ENCODE measurements around the gene POLR2E. TPM values are rescaled to one million over a fixed set of nuclear protein-coding genes. Genes with fewer than 3 reads are reported as not detected.
"Not testable (repeated sequence)": the region's sequence is repeated elsewhere in the genome, so short reads cannot be mapped to it uniquely, and the experiment has no call there.

POLR2E gene
- total RNA-seq, 1 experiment from 2014 or later, result 355 TPM

GRCh38 chr19:1128106-1128505, 32.9 kb upstream of the POLR2E start:
- in situ Hi-C loops (cut with HindIII; ENCODE audit: low sequenced_read_pairs), result no loop called here
- no peak for DNase-seq (ENCODE audit: low spot score)

- DNase-seq (ENCODE audit: low spot score), result no peak
- in situ Hi-C loops (cut with HindIII; ENCODE audit: low sequenced_read_pairs), result no loop called here
These were observed 32.0 kb upstream of the POLR2E start for GRCh38 chr19:1126984-1127760.

DNA sequence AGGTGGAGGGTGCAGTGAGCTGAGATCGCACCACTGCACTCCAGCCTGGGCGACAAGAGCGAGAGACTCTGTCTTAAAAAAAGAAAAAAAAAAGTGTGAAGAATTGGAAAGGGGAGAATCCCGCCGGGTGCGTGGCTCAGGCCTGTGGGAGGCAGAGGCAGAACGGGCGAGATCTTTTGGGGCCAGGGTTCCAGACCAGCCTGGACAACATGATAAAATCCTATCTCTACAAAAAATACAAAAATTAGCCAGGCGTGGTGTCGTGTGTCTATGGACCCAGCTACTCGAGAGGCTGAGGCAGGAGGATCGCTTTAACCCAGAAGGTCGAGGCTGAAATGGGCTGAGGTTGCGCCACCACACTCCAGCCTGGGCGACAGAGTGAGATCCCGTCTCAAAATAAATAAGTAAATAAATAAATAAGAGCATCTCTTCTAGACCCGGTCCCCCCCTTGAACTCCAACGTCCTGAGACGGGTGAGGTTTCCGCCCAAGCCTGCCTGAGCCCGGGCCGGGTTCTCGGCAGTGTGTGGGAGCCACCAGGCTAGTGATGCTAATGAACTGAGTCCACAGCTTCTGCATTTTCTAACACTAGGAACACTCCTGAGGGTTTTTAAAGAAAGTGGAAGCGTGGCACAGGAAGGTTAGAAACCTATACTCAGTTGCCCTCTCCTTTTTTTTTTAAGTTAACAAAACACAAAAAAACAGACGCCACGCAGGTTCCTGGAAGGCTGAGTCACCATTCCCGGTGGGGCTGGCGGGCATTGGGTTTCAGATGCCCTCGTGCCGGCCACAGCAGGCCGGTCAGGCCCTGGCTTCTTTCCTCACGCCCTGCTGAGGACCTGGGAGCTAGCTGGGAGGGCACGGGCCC, 30.7 kb upstream of the POLR2E start:
- in situ Hi-C loops (cut with HindIII; ENCODE audit: low sequenced_read_pairs), result no loop called here
- DNase-seq (ENCODE audit: low spot score), result no peak

DNA sequence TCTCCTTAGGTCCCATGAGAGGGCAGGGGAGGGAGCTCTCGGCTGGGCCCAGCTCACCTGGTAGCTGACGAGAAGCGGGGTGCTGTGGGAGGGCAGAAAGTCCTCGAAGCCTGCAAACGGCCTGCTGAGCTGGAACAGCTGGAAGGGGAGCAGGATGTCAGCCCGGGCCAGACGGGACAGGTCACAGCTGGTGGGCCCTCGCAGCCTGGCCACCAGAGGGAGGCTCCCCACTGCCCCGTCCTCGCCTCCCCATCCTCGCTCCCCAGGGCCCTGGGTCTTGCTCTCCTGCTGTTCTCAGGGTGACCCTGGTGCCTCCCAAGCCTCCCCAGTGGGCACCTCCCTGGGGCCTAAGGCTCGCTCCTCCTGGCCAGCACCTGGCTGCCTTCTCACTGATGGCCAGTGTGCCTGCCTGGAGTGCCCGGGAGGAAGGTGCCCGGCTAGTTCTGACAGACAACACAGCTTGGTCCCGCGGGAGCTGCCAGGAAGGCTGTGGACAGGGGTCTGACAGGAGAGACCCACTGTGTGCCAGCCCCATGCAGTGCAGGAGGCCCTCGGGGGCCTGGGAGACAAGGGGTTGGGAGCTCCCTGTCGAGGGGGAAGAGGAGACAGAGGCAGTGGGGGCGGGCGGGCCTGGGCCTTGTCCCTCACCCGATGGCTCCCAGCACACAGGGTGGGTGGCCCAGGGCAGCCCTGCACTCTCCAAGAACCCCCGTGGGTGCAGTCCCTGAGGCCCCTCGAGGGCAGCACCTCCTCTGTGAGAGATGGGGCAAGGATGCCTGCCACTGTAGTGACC, 28.9 kb upstream of the POLR2E start:
- in situ Hi-C loops (cut with HindIII; ENCODE audit: low sequenced_read_pairs), result no loop called here
- DNase-seq (ENCODE audit: low spot score), result no peak

DNA sequence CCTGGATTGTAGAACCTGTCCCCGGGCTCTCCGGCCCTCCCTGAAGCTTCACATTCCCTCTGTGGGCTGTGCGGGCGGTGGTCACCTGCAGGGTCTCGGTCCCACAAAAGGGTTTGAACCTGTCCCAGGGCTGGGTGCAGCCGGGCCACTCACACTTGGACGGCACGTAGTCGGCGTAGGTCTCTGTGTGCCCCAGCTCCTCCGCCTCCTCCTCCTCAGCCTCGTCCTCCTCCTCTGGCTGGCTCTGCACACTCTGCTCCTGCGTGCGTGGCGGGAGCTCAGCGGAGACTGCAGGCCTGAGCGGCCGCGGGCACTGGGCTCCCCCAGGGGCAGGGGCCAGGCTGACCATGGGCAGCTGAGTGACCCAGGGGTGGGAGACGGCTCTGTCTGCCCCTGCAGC, 28.2 kb upstream of the POLR2E start:
- in situ Hi-C loops (cut with HindIII; ENCODE audit: low sequenced_read_pairs), result no loop called here
- DNase-seq (ENCODE audit: low spot score), result no peak

GRCh38 chr19:1122972-1123363, 27.8 kb upstream of the POLR2E start:
- in situ Hi-C loops (cut with HindIII; ENCODE audit: low sequenced_read_pairs), result no loop called here
- DNase-seq (ENCODE audit: low spot score), result no peak

GRCh38 chr19:1122021-1122971, 27.1 kb upstream of the POLR2E start:
- DNase-seq (ENCODE audit: low spot score), result no peak
- in situ Hi-C loops (cut with HindIII; ENCODE audit: low sequenced_read_pairs), result no loop called here

DNA sequence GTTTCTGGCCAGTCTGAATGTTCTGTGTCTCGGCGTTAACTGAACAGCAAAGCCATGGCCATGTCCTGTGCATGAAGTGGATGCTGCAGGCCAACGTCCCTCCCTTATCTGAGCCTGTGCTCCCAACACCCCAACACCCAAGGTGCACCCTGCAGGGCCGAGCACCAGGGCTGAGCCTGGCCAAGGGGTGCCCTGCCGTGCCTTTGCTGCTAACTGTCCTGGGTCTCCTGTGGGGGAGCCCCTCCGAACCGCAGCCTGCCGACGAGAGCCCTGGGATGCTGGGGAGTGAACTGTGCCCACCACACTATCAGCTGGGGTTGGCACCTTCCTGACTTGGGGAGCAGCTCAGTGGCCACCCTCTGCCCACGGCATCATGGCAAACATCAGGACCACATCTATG, 26.2 kb upstream of the POLR2E start:
- in situ Hi-C loops (cut with HindIII; ENCODE audit: low sequenced_read_pairs), result no loop called here
- no peak for DNase-seq (ENCODE audit: low spot score)

- no peak for DNase-seq (ENCODE audit: low spot score)
- in situ Hi-C loops (cut with HindIII; ENCODE audit: low sequenced_read_pairs), result no loop called here
These were observed 24.5 kb upstream of the POLR2E start for GRCh38 chr19:1119475-1120217.

GRCh38 chr19:1118999-1119398, 23.8 kb upstream of the POLR2E start:
- DNase-seq (ENCODE audit: low spot score), result no peak
- in situ Hi-C loops (cut with HindIII; ENCODE audit: low sequenced_read_pairs), result no loop called here

GRCh38 chr19:1117654-1118053, 22.5 kb upstream of the POLR2E start:
- in situ Hi-C loops (cut with HindIII; ENCODE audit: low sequenced_read_pairs), result no loop called here
- DNase-seq (ENCODE audit: low spot score), result no peak

DNA sequence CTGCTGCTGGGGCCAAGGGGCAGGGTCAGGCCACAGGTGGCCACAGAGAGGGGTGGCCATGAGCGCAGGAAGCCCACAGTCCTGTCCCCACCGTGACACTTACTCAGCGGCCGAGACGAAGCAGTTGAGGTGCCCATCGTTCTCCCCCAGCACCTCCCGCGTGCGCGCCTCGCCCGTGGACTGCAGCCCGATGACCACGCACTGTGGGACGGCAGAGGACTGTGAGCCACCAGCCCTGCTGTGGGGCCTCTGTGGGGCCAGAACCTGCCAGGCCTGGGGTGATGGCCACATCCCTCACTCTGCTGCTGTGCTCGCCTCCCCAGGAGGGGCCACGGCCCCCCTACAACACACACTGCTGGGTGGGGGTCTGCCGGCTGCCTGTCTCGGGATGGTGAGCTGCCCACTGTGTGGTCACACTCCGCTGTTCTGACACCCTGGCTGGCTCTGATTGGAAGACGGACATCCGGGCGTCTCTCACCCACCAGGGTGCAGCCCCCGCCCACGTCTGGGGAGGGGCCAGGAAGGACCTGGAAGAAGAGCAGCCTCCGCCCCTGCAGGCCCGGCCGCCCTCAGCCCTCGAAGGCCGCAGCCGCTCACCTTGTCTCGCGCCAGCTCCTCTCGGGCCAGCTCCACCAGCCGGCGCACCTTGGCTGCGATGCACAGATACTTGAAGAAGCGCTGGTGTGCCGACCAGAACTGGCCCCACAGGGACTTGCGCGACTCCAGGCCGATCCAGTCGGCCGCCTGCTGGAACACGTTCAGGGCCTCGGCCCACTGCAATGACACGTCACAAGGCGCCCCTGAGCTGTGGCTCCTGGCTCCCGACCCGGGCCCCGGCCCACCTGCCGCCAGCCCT, 21.8 kb upstream of the POLR2E start:
- in situ Hi-C loops (cut with HindIII; ENCODE audit: low sequenced_read_pairs), result no loop called here
- no peak for DNase-seq (ENCODE audit: low spot score)

DNA sequence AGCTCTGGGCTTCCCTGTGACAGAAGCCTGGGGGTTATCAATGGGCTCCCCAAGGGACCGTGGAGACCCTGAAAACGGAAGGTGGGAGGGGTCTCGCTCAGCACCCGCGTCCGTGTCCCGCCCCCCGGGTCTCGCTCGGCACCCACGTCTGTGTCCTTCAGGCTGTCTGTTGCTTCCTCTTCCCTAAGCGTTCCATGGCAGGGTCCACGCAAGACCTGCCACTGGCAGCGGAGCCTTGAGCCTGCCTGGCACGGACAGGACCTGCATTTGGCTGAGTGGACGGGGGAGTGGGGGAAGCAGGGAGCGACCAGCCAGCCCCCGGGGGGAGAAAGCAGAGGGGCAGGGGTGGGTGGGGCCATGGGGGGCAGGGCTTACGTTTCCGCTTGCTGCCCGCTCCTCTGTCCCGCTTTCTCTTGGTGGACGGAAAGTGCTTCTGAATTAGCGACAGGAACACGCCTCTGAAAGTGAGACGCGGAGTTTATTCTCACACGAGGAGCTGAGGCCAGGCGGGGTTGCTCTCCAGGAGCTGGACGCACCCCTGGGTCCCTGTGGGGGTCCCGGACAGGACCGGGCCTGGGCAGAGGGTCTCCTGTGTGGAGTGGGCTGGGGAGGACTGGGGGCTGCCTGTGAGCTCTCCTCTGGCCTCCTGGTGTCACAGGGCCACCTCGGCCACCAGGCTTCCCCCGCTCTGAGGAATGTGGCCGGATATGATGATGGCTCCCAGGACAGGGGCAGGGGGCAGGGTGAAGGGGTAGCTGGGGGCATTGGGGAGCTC, 20.7 kb upstream of the POLR2E start:
- in situ Hi-C loops (cut with HindIII; ENCODE audit: low sequenced_read_pairs), result no loop called here

GRCh38 chr19:1114728-1115127, 19.6 kb upstream of the POLR2E start:
- in situ Hi-C loops (cut with HindIII; ENCODE audit: low sequenced_read_pairs); DNase-seq (ENCODE audit: low spot score): not testable (repeated sequence)

More for the DNA sequence above, 20.7 kb upstream of the POLR2E start:
- DNase-seq (ENCODE audit: low spot score), result no peak

GRCh38 chr19:1113986-1114483, 18.9 kb upstream of the POLR2E start:
- in situ Hi-C loops (cut with HindIII; ENCODE audit: low sequenced_read_pairs), result no loop called here
- DNase-seq (ENCODE audit: low spot score), result no peak

Data from G401 (cell line).